Fibroblast of gingiva (primary cell): ENCODE results near the gene PRELP.
"Not testable (repeated sequence)": the region's sequence is repeated elsewhere in the genome, so short reads cannot be mapped to it uniquely, and the experiment has no call there.

Experiments used
- DNase-seq: peaks from one replicate; pipeline ENCODE4 v3.0.0-alpha.2; 2011; ENCODE audit warnings: low read depth

PRELP gene

DNA sequence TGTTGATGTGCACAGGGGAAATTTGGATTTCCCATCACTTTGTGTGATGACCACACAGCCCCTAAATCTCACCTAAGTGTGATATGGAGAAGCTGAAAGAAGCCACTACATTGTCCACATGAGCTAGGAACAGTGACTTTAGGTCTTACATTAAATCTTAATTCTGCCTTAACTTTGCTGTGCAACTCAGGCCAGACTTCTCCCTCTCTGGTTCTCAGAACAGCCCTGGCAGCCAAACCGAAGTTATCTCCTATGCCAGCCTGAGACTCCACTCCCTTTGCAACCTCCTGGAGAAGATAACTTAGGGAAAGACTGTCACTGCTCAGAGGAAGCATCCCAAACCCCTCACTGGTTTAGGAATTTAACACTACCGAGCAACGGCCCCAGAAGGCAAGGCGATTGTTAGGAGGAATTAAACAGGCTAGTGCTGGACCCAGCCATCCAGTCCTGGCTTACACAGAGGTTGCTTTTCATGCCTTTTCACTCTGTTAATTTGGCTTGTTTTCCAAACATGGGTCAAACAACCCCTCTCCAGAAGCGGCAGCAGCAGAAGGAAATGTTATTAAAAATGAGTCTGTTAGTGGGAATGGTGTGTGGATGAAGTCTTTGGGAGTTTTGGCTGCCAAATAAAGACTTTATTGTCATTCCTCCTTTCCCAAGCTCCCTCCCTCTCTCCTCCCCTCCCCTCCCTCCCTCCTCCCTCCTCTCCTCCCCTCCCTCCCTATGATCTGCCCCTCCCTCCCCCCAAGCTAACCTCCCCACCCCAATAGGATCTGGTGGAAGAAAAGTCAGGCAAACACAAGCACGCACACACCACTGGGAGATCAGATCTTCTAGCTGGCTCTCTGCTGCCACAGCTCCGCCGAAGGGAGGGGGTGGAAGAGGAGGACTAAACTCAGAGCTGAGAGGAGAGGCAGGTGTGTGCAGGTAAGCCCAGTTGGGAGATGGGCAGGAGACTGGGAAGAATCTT, at the start of gene PRELP:
TSS of gene PRELP (plus strand) at position 795 of the 970 bp plus-strand sequence. CDS start 7,379 bp downstream, outside the sequence.
- peak; percentile 30 for DNase-seq

DNA sequence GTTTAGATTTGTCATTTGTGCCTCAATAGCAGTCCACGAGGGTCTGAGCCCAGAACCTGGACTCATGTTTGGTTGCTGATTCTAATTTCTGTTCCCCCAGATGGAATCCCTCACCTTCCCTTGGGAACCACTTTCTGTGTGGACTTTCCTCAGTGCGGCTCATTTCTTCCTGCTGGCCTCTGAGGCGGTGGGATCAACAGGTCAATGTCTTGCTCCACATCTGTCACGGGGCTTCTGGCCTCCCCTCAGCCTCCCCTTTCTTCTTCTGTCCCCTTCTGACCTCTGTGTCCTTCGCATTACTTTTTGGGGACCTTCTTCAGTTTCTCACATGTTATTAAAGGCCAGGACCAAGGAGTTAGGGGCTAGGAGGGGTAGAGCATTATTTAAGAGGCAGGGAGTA, 49.2 kb upstream of the PRELP start:
- DNase-seq: no peak

DNA sequence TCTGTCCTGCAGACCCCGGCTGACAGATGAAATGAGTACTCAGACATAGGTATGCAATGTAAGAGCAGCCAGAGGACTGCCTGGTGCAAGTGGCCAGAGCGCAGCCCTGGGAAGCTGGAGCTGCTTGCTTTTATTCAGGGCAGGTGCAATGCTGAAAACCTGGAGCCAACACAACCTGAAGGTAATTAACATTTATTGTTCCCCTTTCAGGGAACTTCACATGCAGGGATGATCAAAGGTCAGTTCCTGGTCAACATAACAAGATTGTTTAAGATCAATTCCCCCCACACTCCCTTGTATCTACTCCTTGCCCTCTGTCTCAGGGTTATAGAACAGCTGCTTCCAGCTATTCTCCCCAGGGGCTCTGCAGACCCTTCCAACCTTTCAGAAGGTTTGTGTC, 48.7 kb upstream of the PRELP start:
- DNase-seq: no peak

DNA sequence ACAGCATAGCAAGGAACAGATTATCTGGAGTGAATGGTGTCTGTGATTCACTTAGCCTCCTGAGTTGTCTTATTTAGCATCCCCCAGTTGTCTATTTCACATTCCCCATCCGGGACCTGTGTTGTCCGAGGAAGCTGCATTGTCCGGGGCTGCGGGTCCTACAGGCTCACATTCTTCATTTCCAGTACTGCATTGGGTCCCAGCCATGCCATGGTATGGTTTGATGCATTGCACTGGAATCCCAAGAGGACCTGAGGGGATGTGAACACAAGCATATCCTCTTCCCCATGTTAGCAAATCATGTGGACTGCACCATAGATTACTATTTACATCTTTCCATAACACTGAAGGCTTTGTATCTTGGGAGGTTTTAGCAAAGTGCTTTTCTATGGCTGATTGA, 48.2 kb upstream of the PRELP start:
- DNase-seq: no peak

DNA sequence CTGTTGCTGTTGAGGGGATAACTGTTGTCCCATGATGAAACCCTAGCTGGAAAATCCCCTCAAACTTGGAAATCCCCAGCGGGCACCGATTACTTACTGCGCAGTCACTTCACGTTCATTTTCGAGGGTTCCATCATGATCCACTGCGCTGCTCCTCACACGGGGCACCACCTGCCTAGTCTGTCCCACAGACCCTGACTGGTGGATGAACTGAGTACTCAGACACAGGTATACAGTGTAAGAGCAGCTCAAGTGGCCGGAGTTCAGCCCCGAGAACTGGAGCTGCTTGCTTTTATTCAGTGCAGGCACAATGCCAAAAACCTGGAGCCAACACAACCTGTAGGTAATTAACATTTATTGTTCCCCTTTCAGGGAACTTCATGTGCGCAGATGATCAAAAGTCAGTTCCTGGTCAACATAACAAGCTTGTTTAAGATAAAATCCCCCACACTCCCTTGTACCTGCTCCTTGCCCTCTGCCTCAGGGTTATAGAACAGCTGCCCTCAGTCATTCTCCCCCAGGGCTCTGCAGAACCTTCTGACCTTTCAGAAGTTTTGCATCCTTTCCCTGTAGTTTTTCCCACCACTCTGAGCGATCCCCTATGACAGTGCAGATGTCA, 46.5 kb upstream of the PRELP start:
- DNase-seq: no peak

DNA sequence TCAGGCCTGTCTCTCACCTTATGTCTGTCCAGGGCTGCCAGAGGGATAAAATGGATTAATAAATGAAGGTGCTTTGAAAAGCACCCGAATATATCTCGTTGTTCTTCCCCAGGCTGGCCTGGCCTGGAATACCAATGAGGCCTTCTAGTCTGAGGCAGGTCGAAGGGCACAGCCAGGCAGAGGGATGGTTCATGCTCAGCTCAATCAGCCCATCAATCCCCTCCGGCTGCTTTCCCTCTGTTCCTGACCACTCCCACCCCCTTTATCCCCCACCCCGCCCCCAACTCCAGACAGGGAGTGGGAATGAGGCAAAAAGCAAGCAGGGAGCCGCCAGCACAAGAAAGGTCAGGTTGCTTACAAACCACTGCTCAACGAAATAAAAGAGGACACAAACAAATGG, 40.0 kb upstream of the PRELP start:
- DNase-seq: no peak

DNA sequence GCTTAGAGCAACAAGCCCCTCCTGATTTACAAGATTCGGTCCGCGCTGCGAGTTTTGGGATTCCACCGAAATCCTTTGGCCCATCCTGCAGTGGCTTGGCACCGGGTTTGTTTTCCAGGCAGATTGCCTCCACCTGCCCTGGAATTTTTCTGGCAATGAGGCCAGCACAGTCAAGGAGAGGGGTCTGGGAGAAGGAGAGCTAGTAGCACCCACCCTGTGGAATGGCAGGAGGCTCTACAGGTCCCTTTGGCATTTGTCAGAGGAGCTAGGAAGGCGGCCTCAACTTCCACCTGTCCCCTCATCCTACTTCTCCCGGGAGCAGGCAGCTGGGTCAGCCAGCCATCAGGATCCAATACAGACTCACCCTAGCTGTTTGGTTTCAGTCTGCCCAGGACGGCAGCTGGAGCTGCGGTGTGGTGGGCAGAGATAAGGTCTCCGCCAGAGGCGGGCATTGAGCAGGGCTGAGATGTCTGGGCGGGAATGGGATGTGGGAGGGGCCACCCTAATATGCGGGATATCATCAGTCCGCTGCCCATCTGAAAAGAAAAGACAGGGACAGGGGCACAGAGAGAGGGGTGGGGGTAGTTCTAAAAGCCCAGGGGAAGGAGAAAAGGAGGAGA, 37.8 kb upstream of the PRELP start:
- no peak for DNase-seq

DNA sequence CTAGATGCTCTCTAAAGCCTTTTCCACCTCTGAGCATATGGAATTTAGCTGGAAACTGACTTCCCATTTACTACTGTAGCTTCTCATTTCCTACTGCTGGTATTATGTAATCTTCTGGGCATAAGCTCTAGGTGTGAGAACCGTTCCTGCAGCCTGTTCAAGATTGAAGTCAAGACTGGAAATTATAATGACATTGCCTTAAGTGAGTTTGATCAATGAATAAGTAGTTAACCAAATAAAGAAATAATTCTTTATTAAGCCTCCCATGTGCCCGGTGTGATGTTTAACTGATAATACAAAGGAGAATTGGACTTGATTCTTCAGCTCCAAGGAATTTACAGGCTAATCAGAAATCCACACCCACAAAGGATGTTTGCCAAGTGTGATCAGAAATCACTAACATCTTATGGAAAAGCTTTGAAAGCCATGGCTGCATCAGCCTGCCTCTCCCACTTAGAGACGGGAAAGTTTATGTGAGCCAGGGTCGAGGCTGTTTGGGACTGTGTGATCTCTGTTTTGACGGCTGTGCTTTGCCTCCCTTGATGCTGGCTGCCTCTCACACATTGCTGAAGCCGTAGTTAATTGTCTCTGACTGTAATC, 36.4 kb upstream of the PRELP start:
- no peak for DNase-seq

DNA sequence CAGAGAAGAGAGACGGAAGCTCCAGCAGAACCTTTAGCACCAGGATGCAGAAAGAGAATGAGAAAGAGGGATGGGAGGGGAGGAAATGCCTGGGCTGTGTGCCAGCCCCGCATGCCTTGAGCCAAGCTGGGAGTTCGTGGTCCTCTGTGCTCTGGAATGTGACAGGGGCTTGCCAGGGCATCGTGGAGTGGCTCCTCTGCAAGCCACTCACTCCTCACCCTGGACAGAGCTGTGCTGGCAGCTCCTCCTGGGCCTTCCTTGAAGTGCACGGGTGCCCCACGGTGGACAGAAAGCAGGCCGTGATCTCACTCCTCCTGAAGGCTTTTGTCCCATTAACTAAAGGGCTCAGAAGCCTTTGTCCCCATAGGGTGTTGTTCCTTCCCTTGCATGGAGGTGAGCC, 34.8 kb upstream of the PRELP start:
- peak; percentile 74 for DNase-seq

DNA sequence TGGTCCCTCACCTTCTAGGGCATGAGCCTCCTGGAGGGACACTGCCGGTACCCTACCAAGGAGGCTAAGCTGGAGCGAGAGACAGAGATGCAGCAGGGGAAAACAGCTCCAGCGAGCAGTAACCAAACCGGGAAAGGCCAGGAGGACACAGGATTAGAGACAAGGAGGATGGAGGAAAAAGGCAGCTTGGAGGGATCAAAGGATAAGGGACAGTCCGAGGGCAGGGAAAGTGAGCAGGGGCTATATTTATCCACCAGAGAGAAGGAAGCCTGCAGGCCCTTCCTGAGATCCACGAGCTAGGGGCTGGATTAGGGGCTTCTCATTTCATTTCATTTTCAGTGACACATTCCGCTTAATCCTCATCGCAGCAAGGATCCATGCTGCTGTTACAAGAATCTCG, 33.8 kb upstream of the PRELP start:
- DNase-seq: no peak

DNA sequence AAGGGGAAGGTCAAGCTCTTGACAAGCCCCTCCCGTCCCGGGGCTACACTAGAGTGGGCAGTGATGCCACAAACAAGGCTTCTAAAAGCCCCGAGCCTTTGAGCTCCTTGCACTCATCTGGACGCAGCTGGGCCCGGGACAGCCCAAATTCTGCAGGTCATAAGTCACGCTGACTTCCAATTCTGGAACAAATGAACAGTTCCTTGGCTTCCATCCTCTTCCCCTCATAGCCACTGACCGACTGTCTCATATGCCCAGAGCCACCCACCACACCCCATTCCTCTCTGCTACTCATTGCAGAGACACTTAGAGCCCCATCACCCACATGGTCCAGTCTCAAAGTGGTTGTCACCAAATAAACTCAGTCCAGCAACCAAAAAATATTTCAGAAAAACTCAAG, 32.8 kb upstream of the PRELP start:
- no peak for DNase-seq

DNA sequence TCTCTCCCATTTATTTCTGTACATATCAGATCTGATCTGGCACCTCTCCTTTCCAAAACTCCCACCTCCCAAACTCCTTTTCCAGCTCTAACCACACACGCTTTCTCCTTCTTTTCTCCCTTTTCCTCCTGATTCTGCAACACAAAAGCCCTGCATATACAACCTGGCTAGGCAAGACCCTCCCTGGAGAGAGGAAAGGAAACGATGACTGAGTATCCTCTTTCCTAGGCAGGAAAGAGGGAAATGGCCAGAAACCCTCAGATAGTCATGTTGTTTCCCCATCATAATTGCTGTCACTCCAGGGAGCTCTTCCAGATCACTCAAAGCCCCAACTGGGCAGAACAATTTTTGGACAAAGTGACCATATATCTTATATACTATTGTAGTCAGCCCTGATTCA, 32.3 kb upstream of the PRELP start:
- DNase-seq: no peak

DNA sequence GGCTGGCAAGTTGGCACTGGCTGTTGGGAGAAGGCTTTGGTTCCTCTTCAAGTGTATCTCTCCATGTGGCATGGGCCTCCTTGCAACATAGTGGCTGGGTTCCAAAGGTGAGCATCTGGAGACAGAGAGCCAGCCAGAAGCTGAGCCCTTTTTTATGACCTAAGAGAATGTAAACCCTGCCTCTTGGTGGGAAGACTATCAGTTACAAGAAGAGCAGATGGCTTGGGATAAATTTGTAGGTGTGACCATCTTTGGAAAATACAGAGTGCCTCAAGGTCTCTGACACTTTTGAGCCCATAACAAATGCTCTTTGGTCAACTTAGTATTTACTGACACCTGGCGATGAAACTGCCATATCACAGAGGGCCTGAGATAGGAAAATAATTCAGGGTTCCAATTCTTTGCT, 31.4 kb upstream of the PRELP start:
- peak; percentile 66 for DNase-seq

DNA sequence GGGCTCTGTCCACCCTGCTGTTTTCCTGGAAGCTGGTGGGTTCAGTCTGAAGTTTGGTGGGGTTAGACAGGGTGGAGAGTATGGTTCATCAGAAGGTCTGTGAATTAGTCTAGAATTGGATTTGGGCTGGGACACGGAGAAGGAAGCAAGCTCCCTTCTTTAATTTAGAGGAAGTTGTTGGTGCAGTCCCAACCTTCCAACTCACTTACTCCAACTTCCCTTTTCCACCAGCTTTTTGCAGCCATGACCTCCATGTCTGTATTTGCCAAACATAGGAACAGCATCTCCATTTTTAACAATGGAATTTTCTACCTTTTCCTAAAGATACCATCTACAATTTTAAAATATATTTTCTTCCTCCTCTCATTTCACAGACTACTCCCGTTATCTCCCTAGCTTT, 28.5 kb upstream of the PRELP start:
- DNase-seq: no peak

DNA sequence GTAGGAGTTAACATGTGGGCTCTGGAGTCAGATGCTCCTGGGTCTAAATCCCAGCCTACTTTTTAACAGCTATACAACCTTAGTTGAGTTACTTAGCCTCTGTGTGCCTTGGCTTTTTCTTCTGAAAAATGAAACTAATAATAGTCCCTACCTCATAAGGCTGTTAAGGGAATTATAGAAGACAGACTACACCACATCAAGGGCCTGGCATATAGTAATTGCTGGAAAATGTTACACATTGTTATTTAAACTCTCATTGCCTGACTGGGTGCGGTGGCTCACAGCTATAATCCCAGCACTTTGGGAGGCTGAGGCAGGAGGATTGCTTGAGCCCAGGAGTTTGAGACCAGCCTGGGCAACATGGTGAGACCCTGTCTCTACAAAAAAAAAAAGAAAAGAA, 28.0 kb upstream of the PRELP start:
- not testable (repeated sequence) for DNase-seq

DNA sequence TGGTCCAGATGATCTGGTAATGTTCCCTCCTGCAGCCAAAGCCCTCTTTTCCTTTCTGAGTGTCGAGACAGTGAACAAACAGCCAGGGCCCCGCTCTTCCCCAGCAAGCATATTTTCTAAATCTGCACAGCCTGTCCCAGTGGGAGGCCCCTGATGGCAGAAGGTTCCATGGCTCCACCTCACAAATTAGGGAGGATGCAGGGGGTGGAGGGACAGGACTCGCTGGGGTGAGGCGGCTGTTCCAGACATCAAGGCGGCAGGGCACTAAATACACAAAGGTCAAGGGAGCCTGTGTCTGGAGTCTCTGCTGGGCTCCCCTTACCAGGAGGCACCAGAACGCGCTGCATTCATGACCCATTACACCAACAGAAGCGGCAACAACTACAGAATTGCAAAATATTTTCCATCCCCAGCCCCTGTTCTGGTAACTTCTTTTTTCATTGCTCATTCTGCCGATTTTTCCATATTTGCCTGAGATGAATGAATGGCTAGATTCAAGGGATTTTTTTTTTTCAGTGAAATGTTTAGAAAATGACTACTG, 27.0 kb upstream of the PRELP start:
- peak; percentile 56 for DNase-seq

DNA sequence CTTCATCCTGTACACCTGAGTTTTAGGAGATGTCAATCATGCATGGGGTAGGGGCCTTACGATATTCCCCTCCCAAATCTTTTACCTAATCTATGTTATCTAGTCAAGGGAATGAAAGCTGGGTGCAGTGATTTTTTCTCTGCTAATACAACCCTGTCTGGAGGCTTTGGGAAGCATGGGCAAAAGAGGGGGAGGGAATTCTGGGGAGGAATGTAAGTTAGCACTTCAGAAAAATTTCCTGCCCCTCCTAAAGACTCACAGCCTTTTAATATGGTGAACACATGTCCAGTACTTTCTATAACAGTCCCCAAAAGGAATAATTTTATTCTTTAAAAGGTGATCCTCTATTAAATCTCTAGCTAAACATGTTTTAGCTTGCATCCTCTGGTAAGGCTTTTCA, 25.6 kb upstream of the PRELP start:
- no peak for DNase-seq

DNA sequence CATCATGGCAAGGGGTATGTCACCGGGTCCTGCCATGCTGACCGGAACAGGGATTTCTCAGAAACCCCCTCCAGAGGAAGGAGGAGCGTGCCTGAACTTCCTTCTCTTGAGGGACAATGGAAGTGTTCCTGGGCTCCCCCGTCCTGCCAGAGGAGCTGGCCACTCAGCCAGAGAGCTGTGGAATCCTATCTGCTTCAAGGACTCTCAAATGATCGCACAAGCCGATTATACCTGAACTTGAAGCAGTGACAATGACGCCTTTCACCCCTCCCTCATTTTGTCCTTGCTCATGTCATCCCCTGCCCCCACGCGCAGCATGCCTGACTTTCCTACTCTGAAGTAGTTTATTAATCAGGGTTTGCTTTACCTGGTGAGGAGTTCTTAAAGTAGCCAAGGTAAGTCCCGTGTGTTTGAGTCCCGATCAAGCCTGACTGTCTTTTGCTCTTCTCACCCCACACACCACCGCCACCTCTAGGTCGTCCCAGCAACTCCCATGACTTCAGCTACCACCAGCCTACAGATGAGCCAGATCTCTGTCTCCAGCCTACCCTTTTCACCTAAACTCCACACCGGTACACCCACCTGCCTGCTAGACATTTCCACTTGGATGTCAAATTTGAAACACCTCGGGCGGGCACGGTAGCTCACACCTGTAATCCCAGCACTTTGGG, 25.0 kb upstream of the PRELP start:
- DNase-seq: no peak

DNA sequence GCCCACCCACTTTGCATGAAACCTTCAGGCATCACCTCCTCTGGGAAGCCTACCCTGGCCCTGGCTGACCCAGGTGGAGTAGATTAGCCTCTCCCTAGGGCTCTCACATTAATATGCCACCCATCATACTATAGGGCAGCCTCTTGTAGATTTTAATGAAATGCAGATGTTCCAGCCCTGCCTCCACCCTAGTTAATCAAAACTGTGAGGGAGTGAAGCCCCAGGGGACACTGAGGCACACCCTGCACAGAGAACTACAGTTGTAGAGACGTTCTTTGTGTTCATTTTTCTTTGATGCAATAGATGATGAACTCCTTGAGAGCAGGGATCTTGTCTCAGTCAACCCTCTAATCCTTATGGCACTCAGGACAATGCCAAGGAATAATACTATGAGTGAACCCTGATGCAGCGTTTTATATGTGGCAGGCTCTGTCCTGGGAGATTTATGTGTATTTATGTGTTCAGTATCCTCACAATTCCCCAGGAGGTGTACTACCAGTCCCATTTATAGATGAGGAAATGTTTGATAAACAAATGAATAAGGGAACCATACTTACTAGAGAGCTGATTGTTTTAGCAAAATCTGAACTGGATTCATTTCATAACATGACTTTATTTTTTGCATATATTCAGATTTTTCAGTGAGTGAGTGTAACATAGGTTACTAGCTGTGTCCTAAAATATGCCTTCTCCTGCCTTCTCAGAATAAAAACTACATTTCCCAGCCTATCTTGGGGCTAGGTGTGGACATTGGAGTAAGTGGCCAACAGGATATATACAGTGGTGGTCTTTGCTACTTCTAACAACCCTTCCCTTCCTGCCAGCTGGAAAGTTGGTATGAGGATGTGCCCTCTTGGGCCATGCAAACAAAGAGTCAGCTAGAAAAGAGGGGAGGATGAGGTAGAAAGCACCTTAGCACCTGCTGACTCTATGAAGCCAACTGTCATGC, 23.5 kb upstream of the PRELP start:
- DNase-seq: peak; percentile 43

DNA sequence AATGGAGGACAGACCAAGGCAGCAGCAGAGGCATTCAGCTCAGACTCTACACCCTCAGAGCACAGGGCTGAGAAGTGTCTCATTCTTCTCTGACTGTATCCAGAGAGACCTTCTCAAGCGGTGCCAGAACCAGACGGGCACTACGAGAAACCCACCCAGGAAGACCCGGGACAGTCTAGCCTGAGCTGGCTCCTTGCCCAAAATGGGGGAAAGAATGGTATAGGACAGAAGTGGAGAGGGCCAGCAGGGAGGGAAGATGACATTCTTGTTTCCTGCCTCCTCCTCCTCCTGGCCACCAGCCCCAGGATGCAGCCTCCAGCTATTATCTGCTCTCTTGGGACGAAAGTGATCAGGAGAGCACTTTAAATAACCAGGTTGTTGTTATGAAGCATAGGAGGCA, 22.6 kb upstream of the PRELP start:
- no peak for DNase-seq

DNA sequence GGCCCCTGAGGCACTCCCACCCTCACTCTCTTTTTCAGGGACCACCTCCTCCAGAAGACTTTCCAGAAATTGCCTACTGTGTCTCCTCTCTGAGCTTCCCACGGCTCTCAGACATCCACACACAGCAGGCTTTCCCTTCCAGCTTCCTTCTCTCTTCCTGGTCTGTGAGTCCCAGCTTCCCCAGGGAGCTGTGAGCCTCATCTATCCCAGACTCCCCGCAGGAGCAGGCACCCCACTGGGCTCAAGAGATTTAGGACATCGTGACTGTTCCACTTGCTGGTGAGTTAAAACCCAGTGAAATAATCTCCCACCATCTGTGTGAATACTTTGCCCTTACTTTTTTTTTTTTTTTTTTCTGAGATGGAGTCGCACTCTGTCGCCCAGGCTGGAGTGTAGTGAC, 22.0 kb upstream of the PRELP start:
- no peak for DNase-seq
